ENCODE measurements around the gene WIPF3.

GRCh38 chr7:29765490-29765889, 40.8 kb upstream of the WIPF3 start:
- TF ChIP-seq ZNF274 (IDR thresholded peaks at IDR 0.05; ENCODE audit: low read depth, low read length) (no peak), YY1 (IDR thresholded peaks at IDR 0.05; ENCODE audit: insufficient read depth, insufficient read length) (no peak), SUZ12 (IDR thresholded peaks at IDR 0.05; ENCODE audit: extremely low read depth, insufficient read depth, insufficient read length) (no peak)
